ENCODE results near the gene SLC25A22. TPM values are rescaled to one million over a fixed set of nuclear protein-coding genes. Genes with fewer than 3 reads are reported as not detected.
A peak's percentile ranks its signal among the peaks of the same experiment; 100 is the strongest.

The SLC25A22 gene
- total and polyA plus RNA-seq, 10 donors: 6.3 to 23.2 (median 14.1) TPM

DNA sequence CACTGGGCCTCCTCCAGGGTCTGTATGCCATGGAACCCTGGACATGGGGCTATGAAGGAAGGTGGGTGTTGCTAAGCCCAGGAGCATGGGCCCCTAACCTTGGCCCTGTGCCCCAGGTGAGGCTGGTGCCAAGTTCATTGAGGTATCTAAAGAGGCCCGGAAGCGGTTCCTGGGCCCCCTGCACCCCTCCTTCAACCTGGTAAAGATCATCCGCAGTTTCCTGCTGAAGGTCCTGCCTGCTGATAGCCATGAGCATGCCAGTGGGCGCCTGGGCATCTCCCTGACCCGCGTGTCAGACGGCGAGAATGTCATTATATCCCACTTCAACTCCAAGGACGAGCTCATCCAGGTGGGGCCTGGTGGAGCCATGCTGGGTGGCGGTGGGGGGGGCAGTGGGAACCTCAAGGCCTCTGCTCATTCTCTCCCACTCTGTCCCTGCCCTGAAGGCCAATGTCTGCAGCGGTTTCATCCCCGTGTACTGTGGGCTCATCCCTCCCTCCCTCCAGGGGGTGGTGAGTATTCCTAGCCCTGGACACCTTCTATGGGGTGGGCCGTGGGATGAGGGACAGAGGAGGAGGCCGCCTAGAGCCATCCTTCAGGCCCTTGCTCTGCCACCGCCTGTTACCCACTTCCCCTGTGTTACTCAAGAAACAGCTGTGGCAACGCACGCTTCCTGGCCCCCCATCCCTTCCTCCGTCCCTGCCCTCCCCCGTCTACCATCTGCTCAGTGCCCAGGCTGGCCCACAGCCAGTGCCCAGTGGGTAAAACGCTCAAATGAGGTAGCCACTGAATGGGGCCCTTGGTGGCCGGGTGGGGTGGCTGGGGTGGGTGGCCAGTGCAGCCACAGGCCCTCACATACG, 23.7 kb upstream of the SLC25A22 start:
- Histone ChIP-seq H3K4me1 (peaks cover 21 to 78% (median 57%) of the 10 kb centered on the region in 6 donors), H3K27ac (peak overlapping the region; percentile 35 to 100 (median 98)), H3K4me3 (peak overlapping the region in 6 of 8 donors; percentile 74 to 97 (median 84)), H3K27me3 (replicated peaks in 1 of 7) (peaks cover 0 to 1% (median 0%) of the 10 kb centered on the region in 7 donors), H3K36me3 (peaks cover 0 to 49% (median 34%) of the 10 kb centered on the region in 6 donors), H3K9me3 (no peaks in the 10 kb centered on the region)
- TF ChIP-seq, protein P1, sequence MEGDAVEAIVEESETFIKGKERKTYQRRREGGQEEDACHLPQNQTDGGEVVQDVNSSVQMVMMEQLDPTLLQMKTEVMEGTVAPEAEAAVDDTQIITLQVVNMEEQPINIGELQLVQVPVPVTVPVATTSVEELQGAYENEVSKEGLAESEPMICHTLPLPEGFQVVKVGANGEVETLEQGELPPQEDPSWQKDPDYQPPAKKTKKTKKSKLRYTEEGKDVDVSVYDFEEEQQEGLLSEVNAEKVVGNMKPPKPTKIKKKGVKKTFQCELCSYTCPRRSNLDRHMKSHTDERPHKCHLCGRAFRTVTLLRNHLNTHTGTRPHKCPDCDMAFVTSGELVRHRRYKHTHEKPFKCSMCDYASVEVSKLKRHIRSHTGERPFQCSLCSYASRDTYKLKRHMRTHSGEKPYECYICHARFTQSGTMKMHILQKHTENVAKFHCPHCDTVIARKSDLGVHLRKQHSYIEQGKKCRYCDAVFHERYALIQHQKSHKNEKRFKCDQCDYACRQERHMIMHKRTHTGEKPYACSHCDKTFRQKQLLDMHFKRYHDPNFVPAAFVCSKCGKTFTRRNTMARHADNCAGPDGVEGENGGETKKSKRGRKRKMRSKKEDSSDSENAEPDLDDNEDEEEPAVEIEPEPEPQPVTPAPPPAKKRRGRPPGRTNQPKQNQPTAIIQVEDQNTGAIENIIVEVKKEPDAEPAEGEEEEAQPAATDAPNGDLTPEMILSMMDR (IDR thresholded peaks at IDR 0.05 in 8 of 11, conservative IDR thresholded peaks at IDR 0.05 in 3 of 11): no peak
- TF ChIP-seq POLR2A (IDR thresholded peaks at IDR 0.05): no peak
- peak in 2 of 3 donors; percentile 38 to 57 for TF ChIP-seq POLR2AphosphoS5 (IDR thresholded peaks at IDR 0.05)
- WGBS, 5 donors: 38 to 64% (median 46%) methylated on average over 12 to 22 of the region's 22 CpGs
- no peak for DNase-seq
- intact Hi-C loops (cut with DNase I; ENCODE audit: low total_unique reads): no loop called here

DNA sequence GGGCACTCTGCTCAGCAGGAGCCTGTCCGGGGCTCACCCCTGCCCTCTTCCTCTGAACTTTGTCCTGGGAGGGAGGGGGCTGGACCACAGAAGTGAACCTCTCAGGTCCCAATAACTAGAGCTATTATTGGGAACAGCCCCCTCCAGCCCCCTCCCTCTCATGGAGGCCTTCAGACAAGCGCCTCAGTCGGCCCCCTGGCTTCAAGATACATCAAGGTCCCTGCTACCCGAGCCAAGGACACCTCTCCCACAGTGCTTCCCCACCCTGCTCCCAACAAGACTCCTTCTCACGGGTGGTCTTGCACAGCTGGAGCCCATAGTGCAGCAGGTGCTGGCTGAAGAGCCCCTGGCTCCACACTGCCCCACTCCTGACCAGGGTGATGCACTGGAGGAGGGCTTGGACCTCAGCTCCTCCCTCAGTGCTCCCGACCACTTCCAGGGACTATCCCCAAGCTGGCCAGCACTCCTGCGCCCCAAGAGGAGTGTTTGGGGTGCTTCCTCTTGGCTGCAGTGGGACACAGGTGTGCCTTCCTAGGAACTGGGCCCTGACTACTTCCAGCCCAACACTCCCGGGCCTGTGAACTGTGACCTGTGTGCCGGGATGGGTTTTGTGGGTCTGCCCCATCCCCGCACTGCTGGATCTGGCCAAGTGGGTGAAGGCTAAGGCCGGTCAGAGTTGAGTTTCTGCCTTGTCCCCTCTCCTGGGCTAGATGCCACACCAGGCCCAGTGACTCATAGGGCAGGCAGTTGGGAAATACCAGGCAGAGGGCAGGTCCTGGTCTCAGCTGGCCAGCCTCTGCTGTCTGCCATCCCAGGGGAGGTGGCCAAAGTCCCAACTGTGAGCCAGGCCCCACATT, 22.8 kb upstream of the SLC25A22 start:
- H3K36me3 ChIP-seq: peaks cover 0 to 48% (median 34%) of the 10 kb centered on the region in 6 donors
- no peaks in the 10 kb centered on the region for H3K9me3 ChIP-seq
- WGBS, 5 donors: 45 to 67% (median 55%) methylated on average over 9 to 11 of the region's 11 CpGs
- peaks cover 16 to 69% (median 48%) of the 10 kb centered on the region in 6 donors for H3K4me1 ChIP-seq
- TF ChIP-seq, protein P1 (IDR thresholded peaks at IDR 0.05 in 8 of 11, conservative IDR thresholded peaks at IDR 0.05 in 3 of 11): no peak
- TF ChIP-seq POLR2A (IDR thresholded peaks at IDR 0.05): no peak
- TF ChIP-seq POLR2AphosphoS5 (IDR thresholded peaks at IDR 0.05): peak; percentile 31 to 74 (median 71)
- H3K27me3 ChIP-seq (replicated peaks in 1 of 7): no peaks in the 10 kb centered on the region
- intact Hi-C loops (cut with DNase I; ENCODE audit: low total_unique reads): no loop called here
- H3K27ac ChIP-seq: peak overlapping the region; percentile 35 to 100 (median 98)
- peak; percentile 88 for DNase-seq
- H3K4me3 ChIP-seq: peak overlapping the region; percentile 58 to 97 (median 84)

- DNase-seq: peak; percentile 99
Observed at GRCh38 chr11:819943-820649, 22.0 kb upstream of the SLC25A22 start.

More at GRCh38 chr11:819943-820649, 22.0 kb upstream of the SLC25A22 start:
- H3K27me3 ChIP-seq (replicated peaks in 1 of 7): no peaks in the 10 kb centered on the region
- peaks cover 16 to 61% (median 44%) of the 10 kb centered on the region in 6 donors for H3K4me1 ChIP-seq
- H3K9me3 ChIP-seq: no peaks in the 10 kb centered on the region
- intact Hi-C loops (cut with DNase I; ENCODE audit: low total_unique reads): no loop called here
- TF ChIP-seq POLR2AphosphoS5 (IDR thresholded peaks at IDR 0.05): peak; percentile 5 to 76 (median 46)
- TF ChIP-seq, protein P1 (IDR thresholded peaks at IDR 0.05 in 8 of 11, conservative IDR thresholded peaks at IDR 0.05 in 3 of 11): no peak
- no peak for TF ChIP-seq POLR2A (IDR thresholded peaks at IDR 0.05)
- peak overlapping the region; percentile 74 to 100 (median 98) for H3K27ac ChIP-seq
- peaks cover 0 to 47% (median 32%) of the 10 kb centered on the region in 6 donors for H3K36me3 ChIP-seq
- peak overlapping the region; percentile 58 to 97 (median 84) for H3K4me3 ChIP-seq
- WGBS, 5 donors: 2 to 5% (median 3%) methylated on average over 31 to 47 of the region's 47 CpGs

All from spleen (tissue), 11 donors.